HG02973 (cell line): ENCODE results near the gene DGKH.

ENCODE experiments used
- ATAC-seq: cut with Tn5 transposase; IDR thresholded peaks from one replicate; pipeline ENCODE4 v1.9.1; 2021; ENCODE audit warnings: moderate library complexity; ENCODE audit not compliant: unreplicated experiment

DGKH gene

DNA sequence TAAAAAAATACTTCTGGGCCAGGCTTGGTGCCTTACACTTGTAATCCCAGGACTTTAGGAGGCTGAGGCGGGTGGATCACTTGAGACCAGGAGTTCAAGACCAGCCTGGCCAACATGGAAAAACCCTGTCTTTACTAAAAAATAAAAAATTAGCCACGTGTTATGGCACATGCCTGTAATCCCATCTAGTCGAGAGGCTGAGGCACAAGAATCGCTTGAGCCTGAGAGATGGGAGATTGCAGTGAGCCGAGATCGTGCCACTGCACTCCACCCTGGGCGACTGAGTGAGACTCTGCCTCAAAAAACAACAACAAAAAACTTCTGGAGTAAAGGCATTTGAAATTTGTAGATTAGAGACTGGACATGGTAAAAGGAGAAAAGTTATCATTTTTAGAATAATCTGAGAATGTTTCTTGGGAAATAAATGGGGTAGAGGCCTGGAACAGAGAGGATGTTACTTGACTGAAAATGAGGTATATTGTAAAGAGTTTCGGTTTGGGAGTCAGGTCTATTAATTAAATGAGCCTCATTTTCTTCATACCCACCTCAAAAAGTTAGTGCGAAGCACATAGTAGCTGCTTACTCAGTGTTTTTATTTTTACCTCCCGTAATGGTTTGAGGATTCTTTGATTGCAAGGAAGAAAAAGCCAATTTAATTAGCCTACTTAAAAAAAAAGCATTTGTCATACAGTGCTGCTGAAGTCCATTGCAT, 226.1 kb downstream of the DGKH start:
- no peak for ATAC-seq

DNA sequence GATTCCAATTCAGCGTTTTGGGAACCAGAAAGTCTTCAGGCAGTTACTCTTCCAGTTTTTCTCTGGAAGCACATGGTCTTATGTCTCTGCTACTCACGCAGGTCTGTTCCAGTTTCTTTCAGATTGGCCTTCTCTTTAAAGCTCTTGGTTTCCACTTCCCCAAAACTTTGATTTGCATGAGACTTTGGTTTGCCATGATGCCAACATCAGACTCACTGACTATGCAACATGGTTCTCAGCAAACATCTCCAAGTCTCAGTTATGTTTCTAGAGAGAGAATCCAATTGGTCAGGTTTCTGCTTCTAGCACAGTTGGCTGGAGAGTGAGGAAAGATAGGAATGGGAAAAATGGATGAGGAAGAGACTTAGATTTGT, 226.6 kb downstream of the DGKH start:
- peak; percentile 30 for ATAC-seq

DNA sequence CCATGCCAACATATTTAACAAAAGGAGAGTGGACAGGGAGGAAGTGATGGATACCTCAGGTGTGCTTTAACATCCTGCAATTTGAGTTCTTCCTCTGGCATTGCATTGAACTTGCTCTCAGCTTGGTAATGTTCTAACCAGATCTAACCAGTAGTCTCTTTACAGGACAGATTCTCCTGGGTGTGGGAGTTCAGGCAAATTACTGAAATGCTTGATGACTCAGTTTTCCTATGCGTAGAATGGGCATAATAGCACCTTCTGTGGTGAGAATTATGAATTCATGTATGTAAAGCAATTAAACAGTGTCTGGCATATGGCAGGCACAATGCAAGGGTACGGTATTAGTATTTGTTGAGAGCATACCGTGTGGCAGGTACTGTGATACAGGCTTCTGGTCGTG, 227.1 kb downstream of the DGKH start:
- no peak for ATAC-seq

DNA sequence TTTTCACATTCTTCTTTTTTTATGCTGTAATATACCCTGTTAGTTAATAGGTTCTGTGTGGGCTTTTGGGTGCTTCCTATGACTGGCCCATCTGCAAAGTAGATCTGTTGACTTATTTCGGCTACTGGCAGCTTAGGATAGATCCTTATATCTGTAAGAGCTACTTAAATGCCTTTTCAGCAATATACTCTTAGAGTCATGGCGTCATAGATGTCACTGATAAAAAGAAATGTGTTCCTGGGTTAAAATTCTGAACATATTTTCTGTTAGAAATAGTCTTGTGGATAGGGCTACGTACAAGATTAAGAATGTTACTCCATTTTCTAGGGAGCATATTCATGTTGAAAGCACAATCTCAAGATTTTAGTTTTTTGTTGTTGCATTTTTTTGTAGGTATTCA, 228.2 kb downstream of the DGKH start:
- no peak for ATAC-seq

DNA sequence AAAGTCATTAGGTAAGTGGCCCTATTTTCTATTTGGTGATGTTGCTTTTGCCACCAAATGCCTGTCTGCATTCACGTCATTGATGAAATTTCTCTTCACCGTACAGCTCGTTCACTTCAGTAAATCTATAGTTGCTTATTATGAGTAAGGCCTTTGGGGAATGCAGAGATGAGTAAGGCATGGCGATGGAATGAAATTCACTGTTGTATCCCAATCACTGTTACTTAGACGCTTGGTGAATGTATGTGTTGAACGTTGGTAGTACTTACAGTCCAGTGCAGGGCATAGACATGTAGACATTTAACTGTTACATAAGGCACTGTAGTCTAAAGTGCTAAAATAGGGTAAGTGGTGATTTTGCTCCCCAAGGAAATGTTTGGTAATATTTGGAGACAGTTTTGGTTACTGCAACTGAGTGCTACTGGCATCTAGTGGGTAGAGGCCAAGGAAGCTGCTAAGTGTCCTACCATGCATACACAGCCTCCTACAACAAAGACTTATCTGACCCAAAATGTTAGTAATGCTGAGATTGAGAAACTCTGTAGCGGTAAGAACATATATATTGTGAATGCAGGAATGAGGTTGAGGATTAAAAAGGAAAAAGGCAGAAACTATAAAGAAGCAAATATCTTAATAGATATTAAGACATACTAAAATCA, 229.3 kb downstream of the DGKH start:
- ATAC-seq, result no peak

DNA sequence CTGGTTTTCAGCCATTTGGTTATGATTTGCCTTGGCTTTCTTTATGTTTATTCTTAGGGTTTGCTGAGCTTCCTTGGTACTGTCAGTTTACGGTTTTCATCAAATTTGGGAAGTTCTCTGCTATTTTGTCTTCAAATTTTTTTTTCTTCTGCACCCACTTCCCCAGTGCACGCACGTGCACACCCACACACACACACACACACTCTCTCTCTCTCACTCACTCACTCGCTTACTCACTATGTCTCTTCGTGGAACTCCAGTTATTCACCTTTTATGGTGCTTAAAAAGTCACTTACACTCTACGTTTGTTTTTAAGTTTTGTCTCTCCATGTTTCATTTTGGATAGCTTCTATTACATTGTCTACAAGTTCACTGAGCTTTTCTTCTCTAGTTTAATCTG, 230.6 kb downstream of the DGKH start:
- no peak for ATAC-seq

DNA sequence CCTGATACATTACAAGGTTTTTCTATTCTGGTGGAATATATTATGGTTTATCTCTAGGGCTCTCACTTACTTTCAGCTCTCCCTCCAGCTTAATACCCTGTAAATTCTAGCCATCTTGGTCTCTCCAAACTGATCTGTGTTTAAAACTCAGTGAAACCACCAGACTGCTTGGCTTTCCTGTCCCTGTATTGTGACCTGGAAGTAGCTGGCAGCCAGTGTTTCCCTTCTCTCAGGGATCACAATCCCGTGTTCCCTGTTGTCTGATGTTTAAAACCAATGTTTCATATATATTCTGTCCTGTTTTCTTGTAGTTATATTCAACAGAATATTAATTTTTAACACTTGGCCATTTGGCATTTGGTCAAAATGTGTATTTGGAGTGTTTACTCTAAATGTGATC, 231.5 kb downstream of the DGKH start:
- no peak for ATAC-seq

DNA sequence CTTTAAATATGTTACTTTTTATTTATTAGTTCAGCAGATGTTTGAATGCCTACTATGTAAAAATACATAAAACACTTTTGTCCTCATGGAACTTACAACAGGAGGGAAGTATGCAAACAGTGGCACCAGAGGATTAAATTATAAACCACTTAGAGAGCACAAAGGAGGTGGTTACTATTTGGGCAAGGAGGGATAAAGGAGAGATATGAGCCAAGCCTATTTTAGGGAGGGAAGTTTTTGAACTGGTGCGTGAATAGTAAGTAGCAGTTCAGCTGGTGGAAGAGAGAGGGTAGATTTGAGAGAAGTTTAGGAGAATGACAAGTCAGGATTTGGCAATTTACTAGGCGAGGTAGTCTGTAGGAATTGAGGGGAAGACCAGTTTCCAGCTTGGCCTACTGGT, 232.1 kb downstream of the DGKH start:
- ATAC-seq, result no peak

DNA sequence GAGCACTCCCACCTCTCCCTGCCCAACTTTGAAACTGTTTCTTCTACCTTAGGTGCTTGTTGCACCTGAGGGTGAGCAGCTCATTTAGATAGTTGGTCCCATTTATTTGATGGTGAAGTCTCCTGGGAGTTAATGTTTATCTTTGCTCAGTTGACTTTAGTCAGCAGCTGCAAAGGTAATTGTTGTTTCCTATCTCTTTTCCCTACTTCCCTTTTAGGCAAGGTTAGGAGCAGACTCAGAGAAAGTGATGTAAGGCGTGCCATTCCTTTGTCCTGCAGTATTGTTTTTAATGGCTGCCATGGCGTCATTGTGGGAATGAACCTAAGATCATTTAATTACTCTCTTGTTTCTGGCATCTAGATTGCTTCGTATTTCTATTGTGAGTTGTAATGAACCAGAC, 235.1 kb downstream of the DGKH start:
- no peak for ATAC-seq

DNA sequence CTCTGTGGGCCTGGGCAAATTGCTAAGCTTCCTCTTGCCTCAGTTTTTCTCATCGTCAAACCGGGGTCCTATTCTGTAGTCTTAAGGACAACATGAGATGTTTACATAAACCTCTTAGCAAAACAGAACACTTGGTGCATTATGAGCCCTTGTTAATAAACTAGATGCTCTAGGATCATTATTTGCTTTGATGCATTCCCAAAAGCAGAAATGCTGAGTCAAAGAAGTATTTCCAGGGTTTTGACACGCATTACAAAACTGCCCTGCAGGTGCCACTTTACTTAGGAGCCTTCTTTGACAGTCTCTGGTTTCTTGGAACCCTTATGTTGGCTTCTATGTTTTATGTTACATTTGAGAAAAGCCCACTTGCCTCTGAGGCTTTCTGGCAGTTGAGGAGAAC, 235.6 kb downstream of the DGKH start:
- no peak for ATAC-seq
